HG02884 (cell line): ENCODE measurements around the gene TPRA1.

Experiments
- ATAC-seq: cut with Tn5 transposase; IDR thresholded peaks from one replicate; pipeline ENCODE4 v1.9.1; 2021; ENCODE audit warnings: mild to moderate bottlenecking, moderate library complexity; ENCODE audit not compliant: unreplicated experiment

Gene TPRA1

GRCh38 chr3:127566833-127567232, 23.7 kb downstream of the TPRA1 start:
- no peak for ATAC-seq

- no peak for ATAC-seq
These were observed 24.8 kb downstream of the TPRA1 start for GRCh38 chr3:127565711-127566110.

- no peak for ATAC-seq
These were observed 30.3 kb downstream of the TPRA1 start for GRCh38 chr3:127560051-127560787.

DNA sequence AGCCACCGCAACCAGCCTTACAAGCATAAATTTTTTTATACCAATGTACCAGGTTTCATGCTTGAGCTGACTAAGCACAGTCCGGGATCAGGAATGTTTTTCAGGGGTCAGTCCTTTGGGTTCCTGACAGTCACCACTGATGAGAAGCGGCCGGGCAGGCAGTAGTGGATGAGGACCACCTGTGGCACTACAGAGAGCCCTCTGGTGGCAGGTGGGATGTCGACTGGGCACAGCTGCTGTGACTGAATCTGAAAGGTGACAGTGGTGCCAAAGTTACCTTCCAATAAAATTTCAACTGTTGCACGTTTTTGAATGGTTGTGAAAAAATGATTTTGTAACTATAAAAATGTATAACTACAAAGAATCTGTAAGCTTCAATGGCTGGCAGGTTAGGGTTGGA, 34.0 kb downstream of the TPRA1 start:
- no peak for ATAC-seq

DNA sequence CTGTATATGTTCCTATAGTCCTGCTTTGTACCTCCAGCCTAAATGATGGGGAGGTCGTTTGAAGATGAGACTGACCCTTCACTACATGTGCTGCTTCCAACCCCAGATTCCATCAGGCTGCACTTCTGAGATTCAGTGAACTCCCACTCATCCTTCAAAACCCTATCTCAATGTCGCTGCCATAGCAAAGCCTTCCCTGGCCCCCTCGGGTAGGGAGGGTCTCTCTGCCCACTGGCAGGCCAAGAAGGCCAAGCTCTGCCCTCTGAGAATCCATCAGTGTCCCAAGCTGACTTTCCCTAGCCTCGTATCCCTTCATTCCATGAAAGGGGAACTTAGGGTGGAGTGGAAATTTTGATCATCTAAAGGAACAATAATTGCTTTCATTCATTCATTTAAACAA, 35.4 kb downstream of the TPRA1 start:
- ATAC-seq: no peak

GRCh38 chr3:127552038-127552437, 38.5 kb downstream of the TPRA1 start:
- ATAC-seq: no peak

- ATAC-seq: no peak
These were observed 39.4 kb downstream of the TPRA1 start for GRCh38 chr3:127551178-127551577.

- no peak for ATAC-seq
These were observed 39.9 kb downstream of the TPRA1 start for GRCh38 chr3:127550468-127551157.

- no peak for ATAC-seq
These were observed 40.6 kb downstream of the TPRA1 start for GRCh38 chr3:127549826-127550467.

- ATAC-seq: peak; percentile 60
These were observed 42.5 kb downstream of the TPRA1 start for GRCh38 chr3:127547761-127548605.

GRCh38 chr3:127546970-127547733, 43.4 kb downstream of the TPRA1 start:
- no peak for ATAC-seq

DNA sequence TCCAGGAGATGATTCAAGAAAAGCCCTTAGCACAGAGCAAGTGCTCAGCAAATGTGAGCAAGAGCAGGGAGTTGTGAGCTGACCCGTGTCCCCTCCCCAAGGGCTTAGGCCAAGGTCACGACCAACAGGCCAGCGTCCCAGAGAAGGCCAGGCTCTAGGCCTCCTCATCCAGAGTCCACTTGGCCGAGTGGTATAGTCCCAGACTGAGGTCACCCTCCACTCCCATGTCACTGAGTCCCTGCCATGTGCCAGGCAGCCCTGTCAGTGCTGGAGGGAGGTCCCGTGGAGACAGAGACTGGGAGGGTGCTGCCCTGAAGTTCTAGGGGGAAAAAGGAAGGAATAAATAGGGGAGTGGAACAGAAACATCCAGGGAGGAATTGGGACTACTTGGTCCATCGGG, 44.0 kb downstream of the TPRA1 start:
- ATAC-seq: no peak

DNA sequence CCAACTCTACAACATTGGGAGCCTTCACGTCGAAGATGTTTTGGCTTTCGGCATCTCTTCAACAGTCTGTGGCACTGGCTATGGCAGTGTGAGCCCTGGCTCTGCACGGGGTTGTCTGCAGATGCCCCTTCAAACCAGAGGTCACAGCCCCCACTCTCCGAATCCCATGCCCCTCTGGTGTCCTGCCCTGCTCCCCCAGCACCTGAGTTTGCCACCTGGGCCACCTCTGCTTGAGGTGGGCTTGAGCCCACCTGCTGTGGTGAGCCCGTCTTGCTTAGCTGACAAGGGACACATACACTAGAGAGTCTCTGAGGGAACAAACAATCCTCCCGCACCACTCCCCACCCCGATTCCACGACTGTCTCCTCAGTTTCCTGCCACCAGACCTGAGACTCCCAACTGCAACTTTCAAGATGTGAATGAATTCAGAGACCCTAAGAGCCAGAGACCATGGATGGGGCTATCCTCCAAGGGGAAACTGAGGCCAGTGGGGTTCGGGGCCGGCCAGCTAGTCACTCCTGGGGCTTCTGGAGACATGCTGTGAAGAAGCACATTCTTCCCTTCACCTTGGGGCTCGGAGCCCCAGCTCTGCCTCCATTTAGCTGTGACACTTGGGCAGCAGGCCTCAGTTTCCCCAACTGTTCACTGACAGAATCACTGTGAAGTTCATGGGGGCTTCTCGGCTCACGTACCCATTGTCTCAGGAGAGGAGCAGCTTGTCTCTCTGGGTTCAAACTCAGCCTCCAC, 44.6 kb downstream of the TPRA1 start:
- no peak for ATAC-seq

DNA sequence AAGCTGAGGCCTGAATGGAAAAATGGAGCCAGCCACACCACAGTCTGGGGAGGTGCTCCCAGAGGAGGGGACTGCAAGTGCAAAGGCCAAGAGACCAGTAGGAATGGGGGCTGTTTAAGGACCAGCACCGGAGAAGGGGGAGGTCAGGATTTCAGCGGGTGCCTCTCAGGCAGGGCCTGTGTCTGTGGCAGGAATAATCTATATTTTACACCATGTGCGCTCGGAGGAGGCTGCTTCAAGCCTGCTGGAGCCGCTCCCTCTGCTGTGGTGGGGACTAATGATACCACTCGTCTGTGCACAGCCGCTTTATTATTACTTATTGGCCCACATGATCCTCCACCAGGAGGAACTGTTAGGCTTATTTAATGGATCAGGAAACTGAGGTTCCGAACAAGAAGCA, 45.3 kb downstream of the TPRA1 start:
- ATAC-seq: no peak

GRCh38 chr3:127544803-127545201, 45.7 kb downstream of the TPRA1 start:
- ATAC-seq: no peak

DNA sequence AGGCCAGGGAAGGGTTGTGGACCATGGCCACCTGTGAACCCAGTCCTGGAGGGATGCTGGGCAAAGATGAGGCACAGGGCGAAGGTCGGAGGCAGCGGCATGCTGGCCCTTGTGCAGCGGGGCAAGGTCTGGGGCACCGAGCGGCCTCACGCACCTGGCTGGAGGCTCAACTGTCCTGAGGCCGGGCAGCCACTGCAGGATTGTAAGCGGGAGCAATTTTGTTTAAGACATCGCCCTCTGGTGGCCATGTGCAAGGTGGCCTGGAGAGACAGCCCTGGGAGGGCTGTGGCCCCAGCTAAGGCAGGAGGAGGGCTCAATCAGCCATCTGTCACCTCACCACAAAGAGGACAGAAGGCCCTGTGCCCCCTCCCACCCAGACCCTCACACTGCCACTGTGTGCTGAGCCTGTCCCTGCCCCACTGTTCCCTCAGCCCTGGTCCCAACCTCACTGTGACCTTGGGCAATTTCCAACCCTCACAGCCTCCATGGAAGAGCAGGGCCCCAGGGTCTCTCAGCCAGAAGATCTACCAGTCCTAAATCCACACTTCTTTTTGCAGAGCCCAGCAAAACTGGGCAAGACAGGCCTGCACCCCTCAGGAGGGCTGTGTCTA, 46.2 kb downstream of the TPRA1 start:
- ATAC-seq: peak; percentile 59

DNA sequence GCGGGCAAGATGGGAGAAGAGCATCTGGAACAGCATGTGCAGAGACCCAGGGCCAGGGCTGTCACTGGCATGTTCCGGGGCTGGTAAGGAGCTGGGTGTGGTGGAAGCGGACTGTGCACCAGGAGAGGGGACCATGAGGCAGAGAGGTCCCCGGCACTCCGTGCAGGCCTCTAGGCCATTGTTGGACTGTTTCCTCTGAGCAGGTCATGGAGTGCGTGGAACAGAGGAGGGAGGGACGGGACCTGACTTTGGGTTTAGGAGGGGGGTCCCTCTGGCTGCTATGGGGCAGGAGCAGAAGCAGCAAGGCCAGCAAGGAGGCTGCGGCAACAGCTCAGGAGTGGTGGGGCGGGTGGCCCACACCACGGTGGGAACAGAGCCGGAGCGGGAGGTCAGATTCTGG, 47.1 kb downstream of the TPRA1 start:
- no peak for ATAC-seq

DNA sequence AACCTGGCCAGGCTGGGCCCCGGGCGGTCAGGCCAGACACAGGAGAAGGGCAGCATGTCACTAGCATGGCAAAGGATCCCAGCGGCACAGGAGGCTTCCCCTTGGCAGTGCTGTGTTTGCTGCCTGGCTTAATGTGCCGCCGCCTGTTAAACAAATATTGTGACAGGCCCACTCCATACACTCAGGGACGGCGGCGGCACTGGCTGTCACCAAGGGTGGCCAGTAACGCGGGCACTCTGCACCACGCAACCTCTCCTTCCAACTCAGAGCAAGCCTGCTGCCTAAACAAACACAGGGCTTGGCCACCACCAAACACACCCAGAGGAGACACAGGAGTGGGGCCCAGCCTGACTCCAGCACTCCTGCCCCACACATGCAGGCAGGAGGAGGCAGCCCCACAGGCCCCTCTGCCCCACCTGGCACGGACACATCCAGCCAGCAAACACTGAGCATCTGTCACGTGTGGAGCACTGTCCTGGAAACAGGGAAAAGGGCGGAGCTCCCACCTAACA, 48.0 kb downstream of the TPRA1 start:
- ATAC-seq: no peak

- no peak for ATAC-seq
These were observed 49.2 kb downstream of the TPRA1 start for GRCh38 chr3:127541320-127541719.
